Panc1 (cell line): ENCODE results near the gene RASSF5. TPM values are rescaled to one million over a fixed set of nuclear protein-coding genes. Genes with fewer than 3 reads are reported as not detected.

Source experiments
- ATAC-seq: fragments of 200-7000 bp; cut with Tn5 transposase; 2 replicates; pipeline ENCODE4 v1.9.1; 2020; ENCODE audit warnings: mild to moderate bottlenecking, moderate library complexity
- BruUV-seq: library from RNA; stranded (reverse); fragments of 400-500 nt; replicated peaks from 2 replicates; lab custom pipeline; 2021; lab: Mats Ljungman, UMichigan
- CTCF ChIA-PET: fragments of 300-600 bp; sonication (Branson Sonifier 250); formaldehyde crosslinking; loops from one replicate; lab custom pipeline; 2022; ENCODE audit warnings: antibody characterized with exemption; lab: Charles Lee
- POLR2A ChIA-PET: fragments of 300-600 bp; sonication (Branson Sonifier 250); formaldehyde crosslinking; loops from one replicate; lab custom pipeline; 2022; ENCODE audit warnings: antibody characterized with exemption; lab: Charles Lee
- DNase-seq: peaks from one replicate; pipeline ENCODE4 v3.0.0-alpha.2; 2010; ENCODE audit warnings: low read depth, low spot score
- H3K27ac ChIP-seq: 2 replicates; pipeline ENCODE4 v1.5.1; 2011; ENCODE audit warnings: mild to moderate bottlenecking, low read length, inconsistent platforms
- H3K27me3 ChIP-seq: fragments of 200-500 bp; sonication (Bioruptor generic); 2 replicates; pipeline ENCODE4 v1.6.0; 2014; ENCODE audit warnings: low read length, inconsistent platforms; ENCODE audit not compliant: control insufficient read depth, insufficient read depth
- H3K36me3 ChIP-seq: fragments of 200-500 bp; sonication (Bioruptor generic); 2 replicates; pipeline ENCODE4 v1.5.1; 2014; ENCODE audit warnings: inconsistent platforms, mild to moderate bottlenecking, low read length, moderate library complexity; ENCODE audit not compliant: control insufficient read depth, insufficient read depth
- H3K4me1 ChIP-seq: 2 replicates; pipeline ENCODE4 v1.5.1; 2011; ENCODE audit warnings: inconsistent platforms, mild to moderate bottlenecking, low read length, moderate library complexity; ENCODE audit not compliant: control insufficient read depth, insufficient read depth
- H3K4me3 ChIP-seq, 2 experiments: 2 replicates each; pipeline ENCODE4 v1.5.1; 2011 to 2012; ENCODE audit warnings: low read depth in 2 of 2, low read length in 2 of 2, mild to moderate bottlenecking in 2 of 2, inconsistent platforms in 1 of 2, moderate library complexity in 1 of 2
- H3K9me3 ChIP-seq: fragments of 200-500 bp; sonication (Bioruptor generic); 2 replicates; pipeline ENCODE4 v1.5.1; 2014; ENCODE audit warnings: low read depth, mild to moderate bottlenecking, inconsistent platforms, low read length, moderate library complexity; ENCODE audit not compliant: control insufficient read depth, insufficient read depth
- POLR2AphosphoS5 ChIP-seq: IDR thresholded peaks from 2 replicates; pipeline ENCODE4 v1.6.1; 2012; ENCODE audit warnings: mild to moderate bottlenecking, low read depth, low read length, moderate library complexity
- SIN3A ChIP-seq: IDR thresholded peaks from 2 replicates; pipeline ENCODE4 v1.6.1; 2012; ENCODE audit warnings: low read depth, mild to moderate bottlenecking, low read length, moderate library complexity, borderline replicate concordance; ENCODE audit not compliant: insufficient read depth
- TCF7L2 ChIP-seq: IDR thresholded peaks from 2 replicates; pipeline ENCODE4 v1.6.1; 2011; ENCODE audit warnings: mild to moderate bottlenecking, low read depth, low read length, inconsistent platforms
- in situ Hi-C: cut with HindIII; loops from 2 replicates; pipeline ENCODE4 v1.10.0; 2016; ENCODE audit warnings: low sequenced_read_pairs, low pct_unique_long_range_greater_than_20kb
- intact Hi-C: fragments of 100-400 bp; cut with micrococcal nuclease; formaldehyde crosslinking; loops from one replicate; pipeline ENCODE4 v1.10.0; 2022; ENCODE audit not compliant: unreplicated experiment
- total RNA-seq: library from RNA; stranded (reverse); gene quantifications from one replicate; pipeline ENCODE4 v1.2.1, GENCODE V29; 2021; ENCODE audit not compliant: unreplicated experiment
- TF ChIP-seq, protein P1 (sequence below): fragments of 450-650 bp; IDR thresholded peaks from 2 replicates; pipeline ENCODE4 v1.5.1; 2017; ENCODE audit warnings: mild to moderate bottlenecking
- TF ChIP-seq, protein P2 (sequence below), 2 experiments: IDR thresholded peaks; 2 replicates each; pipeline ENCODE4 v1.6.1; 2011 to 2012; ENCODE audit warnings: low read depth in 2 of 2, control low read depth in 1 of 2, low read length in 1 of 2, mild to moderate bottlenecking in 1 of 2, moderate library complexity in 1 of 2; ENCODE audit not compliant: insufficient read depth in 1 of 2

RASSF5 gene
- total RNA-seq, 1 experiment from 2014 or later = 1.6 TPM

DNA sequence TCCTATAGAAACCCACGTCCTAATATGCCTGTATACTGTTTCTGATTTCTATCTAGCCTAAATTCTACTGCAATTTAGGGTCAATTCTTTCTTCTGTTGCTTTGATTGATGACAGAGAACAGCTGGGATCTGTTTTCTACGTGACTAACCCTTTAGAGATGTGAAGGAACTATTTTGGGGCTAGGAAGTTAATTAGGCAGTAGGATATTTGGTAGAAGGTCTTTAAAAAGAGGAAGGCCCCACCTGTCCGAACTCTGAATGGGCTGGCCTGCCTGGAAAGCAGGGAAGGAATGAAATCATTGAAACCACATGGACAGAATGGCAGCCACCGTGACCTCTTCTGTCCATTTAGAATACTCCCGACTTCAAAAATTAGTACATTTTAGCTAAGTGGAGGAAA is 83.9 kb downstream of the RASSF5 start:
- Histone ChIP-seq H3K36me3 (peaks cover 2% of the 10 kb centered on the region; the same call in 1 of the 2 replicates), H3K4me1 (no peaks in the 10 kb centered on the region), H3K27me3 (no peaks in the 10 kb centered on the region), H3K27ac (no peak overlapping the region), H3K4me3 (no peak overlapping the region), H3K9me3 (no peaks in the 10 kb centered on the region)
- in situ Hi-C loops (no loop called here), intact Hi-C loops (no loop called here)
- ChIA-PET CTCF (no interaction called here), POLR2A (no interaction called here)
- TF ChIP-seq, protein P1, sequence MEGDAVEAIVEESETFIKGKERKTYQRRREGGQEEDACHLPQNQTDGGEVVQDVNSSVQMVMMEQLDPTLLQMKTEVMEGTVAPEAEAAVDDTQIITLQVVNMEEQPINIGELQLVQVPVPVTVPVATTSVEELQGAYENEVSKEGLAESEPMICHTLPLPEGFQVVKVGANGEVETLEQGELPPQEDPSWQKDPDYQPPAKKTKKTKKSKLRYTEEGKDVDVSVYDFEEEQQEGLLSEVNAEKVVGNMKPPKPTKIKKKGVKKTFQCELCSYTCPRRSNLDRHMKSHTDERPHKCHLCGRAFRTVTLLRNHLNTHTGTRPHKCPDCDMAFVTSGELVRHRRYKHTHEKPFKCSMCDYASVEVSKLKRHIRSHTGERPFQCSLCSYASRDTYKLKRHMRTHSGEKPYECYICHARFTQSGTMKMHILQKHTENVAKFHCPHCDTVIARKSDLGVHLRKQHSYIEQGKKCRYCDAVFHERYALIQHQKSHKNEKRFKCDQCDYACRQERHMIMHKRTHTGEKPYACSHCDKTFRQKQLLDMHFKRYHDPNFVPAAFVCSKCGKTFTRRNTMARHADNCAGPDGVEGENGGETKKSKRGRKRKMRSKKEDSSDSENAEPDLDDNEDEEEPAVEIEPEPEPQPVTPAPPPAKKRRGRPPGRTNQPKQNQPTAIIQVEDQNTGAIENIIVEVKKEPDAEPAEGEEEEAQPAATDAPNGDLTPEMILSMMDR = no peak
- TF ChIP-seq, protein P2, sequence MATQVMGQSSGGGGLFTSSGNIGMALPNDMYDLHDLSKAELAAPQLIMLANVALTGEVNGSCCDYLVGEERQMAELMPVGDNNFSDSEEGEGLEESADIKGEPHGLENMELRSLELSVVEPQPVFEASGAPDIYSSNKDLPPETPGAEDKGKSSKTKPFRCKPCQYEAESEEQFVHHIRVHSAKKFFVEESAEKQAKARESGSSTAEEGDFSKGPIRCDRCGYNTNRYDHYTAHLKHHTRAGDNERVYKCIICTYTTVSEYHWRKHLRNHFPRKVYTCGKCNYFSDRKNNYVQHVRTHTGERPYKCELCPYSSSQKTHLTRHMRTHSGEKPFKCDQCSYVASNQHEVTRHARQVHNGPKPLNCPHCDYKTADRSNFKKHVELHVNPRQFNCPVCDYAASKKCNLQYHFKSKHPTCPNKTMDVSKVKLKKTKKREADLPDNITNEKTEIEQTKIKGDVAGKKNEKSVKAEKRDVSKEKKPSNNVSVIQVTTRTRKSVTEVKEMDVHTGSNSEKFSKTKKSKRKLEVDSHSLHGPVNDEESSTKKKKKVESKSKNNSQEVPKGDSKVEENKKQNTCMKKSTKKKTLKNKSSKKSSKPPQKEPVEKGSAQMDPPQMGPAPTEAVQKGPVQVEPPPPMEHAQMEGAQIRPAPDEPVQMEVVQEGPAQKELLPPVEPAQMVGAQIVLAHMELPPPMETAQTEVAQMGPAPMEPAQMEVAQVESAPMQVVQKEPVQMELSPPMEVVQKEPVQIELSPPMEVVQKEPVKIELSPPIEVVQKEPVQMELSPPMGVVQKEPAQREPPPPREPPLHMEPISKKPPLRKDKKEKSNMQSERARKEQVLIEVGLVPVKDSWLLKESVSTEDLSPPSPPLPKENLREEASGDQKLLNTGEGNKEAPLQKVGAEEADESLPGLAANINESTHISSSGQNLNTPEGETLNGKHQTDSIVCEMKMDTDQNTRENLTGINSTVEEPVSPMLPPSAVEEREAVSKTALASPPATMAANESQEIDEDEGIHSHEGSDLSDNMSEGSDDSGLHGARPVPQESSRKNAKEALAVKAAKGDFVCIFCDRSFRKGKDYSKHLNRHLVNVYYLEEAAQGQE (IDR thresholded peaks at IDR 0.05; ENCODE audit: insufficient read depth in 1 of 2, low read depth in 2 of 2, low read length in 1 of 2) = no peak
- TF ChIP-seq SIN3A = no peak
- no peak for TF ChIP-seq TCF7L2
- TF ChIP-seq POLR2AphosphoS5 = no peak
- DNase-seq (no peak), ATAC-seq (no peak)
- no TSS peak for BruUV-seq

DNA sequence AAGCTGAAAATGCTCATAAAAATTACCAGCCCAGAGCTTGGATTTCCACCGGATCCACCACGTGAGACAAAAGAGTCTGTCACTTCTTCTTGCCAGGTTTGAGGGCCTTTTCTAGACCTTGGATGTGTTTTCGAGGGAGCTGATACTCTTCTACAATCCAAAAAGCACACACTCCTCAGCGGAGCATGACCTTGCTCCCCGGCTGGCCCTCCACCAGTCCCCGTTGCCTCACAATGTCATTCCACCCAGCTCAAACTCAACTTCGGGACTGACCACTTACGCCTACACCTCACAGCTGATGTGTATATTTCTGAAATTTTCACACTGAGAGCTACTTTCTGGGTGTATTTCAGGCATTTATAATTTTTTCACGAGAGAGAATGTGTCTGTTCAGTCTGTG is 84.4 kb downstream of the RASSF5 start:
- Histone ChIP-seq H3K4me3 (no peak overlapping the region), H3K9me3 (no peaks in the 10 kb centered on the region), H3K4me1 (no peaks in the 10 kb centered on the region), H3K27me3 (no peaks in the 10 kb centered on the region), H3K36me3 (peaks cover 2% of the 10 kb centered on the region; the same call in 1 of the 2 replicates), H3K27ac (no peak overlapping the region)
- in situ Hi-C loops (no loop called here), intact Hi-C loops (no loop called here)
- ATAC-seq = no peak
- DNase-seq = no peak
- BruUV-seq = no TSS peak
- TF ChIP-seq, protein P2 (IDR thresholded peaks at IDR 0.05; ENCODE audit: insufficient read depth in 1 of 2, low read depth in 2 of 2, low read length in 1 of 2) = no peak
- TF ChIP-seq POLR2AphosphoS5 (no peak), TCF7L2 (no peak), SIN3A (no peak)
- TF ChIP-seq, protein P1 = no peak
- ChIA-PET POLR2A (no interaction called here), CTCF (no interaction called here)
